Activated CD4-positive, alpha-beta T cell treated with anti-CD3 and anti-CD28 coated beads for 24 hours (primary cell): ENCODE results near the gene ZNF675.
"Not testable (repeated sequence)": the region's sequence is repeated elsewhere in the genome, so short reads cannot be mapped to it uniquely, and the experiment has no call there.

ENCODE experiments used
- DNase-seq, 2 donors: peaks; one replicate each; pipeline ENCODE4 v3.0.0-alpha.2; 2020; ENCODE audit warnings: low read depth in 2 of 2

Gene ZNF675

GRCh38 chr19:23686621-23687423 lies at the start of gene ZNF675:
Gene ZNF675 (minus strand): TSS chr19:23687212. CDS start chr19:23687033, 179 bp downstream.
- DNase-seq, result peak; percentile 74

- not testable (repeated sequence) for DNase-seq
Measured at GRCh38 chr19:23730729-23731465, 43.9 kb upstream of the ZNF675 start.

GRCh38 chr19:23724161-23724560 lies 37.1 kb upstream of the ZNF675 start:
- not testable (repeated sequence) for DNase-seq

- no peak for DNase-seq
Measured at GRCh38 chr19:23718802-23719201, 31.8 kb upstream of the ZNF675 start.

GRCh38 chr19:23716792-23717191 lies 29.8 kb upstream of the ZNF675 start:
- DNase-seq, result no peak

GRCh38 chr19:23709347-23709746 lies 22.3 kb upstream of the ZNF675 start:
- DNase-seq, result no peak

GRCh38 chr19:23706657-23707056 lies 19.6 kb upstream of the ZNF675 start:
- no peak for DNase-seq

- no peak for DNase-seq
Measured at GRCh38 chr19:23699521-23699860, 12.5 kb upstream of the ZNF675 start.

- no peak for DNase-seq
Measured at GRCh38 chr19:23698711-23699520, 11.9 kb upstream of the ZNF675 start.

- DNase-seq, result not testable (repeated sequence)
Measured at GRCh38 chr19:23692937-23693336, 5.9 kb upstream of the ZNF675 start.

GRCh38 chr19:23673132-23673531 lies 13.9 kb downstream of the ZNF675 start:
- no peak for DNase-seq

GRCh38 chr19:23668606-23669005 lies 18.4 kb downstream of the ZNF675 start:
- not testable (repeated sequence) for DNase-seq

GRCh38 chr19:23665651-23666410 lies 21.2 kb downstream of the ZNF675 start:
- DNase-seq, result no peak

- DNase-seq, result not testable (repeated sequence)
Measured at GRCh38 chr19:23649817-23650216, 37.2 kb downstream of the ZNF675 start.
